ENCODE results near the gene NEMP1.

The NEMP1 gene

DNA sequence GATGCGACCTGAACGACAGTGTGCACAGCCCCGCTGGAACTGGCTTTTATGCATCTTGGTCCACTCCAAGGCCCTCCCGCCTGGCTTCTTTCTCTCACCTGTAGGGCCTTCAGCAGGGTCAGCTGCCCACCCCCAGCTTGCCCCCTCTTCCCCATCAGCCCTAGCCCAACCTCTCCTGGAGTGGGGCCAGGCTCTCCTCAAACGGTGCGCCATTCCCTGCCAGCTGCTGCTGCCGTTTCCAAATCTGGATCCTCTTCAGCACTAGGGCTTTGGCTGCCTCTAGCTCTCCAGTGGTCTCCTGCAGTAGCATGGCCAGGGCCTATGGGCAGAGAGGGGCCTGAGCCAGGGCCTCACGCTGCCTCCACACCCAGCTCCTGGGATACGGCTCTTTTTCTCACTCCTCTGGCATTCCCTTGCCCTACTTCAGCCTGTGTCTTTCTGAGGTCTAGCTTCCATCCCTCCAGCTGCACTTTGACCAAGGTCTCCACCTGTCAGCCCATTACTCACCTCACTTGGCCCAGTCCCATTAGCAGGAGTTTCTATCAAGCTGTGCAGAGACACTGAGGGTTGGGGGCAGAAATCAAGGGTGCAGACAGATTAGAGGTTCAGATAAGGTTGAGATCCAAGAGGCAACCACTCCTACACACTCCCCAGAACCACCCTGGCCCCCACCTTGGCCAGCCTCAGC lies 27.6 kb upstream of the NEMP1 start:
- DNase-seq = no peak

DNA sequence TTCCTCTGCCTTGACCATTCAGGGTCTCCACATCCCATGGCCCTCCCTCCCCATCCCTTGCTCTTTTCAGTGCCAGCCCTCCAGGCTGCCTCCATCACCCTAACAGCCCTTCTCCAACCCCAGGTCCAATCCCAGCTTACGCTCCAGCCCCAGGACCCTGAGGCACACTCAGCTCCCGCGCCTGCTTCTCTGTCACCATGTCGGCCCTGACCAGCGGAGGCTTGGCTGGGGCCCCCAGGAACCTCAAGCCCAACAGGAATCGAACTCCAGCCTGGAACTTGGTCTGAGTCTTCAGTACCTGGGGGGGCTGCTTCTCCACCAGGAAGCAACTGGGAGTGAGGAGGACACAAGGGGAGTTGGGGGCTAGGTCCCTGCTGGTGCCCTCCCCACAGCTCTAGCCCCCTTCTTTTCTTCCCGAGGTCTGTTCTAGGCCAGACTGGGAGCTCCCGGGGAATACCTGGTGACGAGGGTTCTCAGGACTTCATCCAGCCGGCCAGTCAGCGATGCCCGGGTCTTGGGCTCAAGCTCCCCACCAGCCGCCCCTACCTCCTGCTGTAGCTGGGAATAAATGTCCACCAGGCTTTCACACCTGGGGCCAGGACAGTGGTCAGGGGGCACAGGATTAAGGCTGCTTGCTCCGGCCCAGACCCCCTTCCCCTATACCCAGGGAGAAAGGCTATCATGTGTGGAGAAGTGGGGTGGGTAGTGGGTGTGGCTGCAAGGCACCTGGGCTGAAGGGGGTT lies 26.6 kb upstream of the NEMP1 start:
- DNase-seq = no peak

DNA sequence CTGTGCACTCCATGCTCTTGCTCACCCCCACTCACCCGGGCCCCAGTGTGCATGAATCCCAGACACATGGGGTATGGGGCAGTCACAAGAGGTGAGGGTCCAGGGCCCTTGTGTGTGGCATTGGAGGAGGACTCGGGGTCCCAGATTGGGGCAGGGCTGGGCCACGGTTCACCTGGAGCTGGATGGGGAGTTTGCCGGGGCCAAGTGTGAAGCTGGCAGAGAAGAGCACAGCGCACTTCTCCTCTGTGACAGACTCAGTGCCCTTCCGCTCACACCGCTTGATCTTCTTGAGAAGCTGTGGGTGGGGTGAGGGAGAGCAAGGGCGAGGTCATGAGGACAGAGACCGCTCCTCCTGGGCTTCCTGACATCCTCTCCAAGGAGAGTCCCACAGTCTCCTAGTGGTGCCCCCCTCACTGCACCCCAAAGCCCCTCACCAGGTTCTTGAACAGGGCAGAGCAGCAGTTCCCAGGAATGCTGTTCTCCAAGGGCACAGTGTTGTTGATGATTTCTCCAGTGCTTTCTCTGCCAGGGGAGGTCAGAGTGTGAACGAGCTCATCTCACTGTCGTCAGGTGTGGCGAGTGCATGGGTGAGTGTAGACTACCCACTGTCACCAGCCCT lies 25.8 kb upstream of the NEMP1 start:
- no peak for DNase-seq

DNA sequence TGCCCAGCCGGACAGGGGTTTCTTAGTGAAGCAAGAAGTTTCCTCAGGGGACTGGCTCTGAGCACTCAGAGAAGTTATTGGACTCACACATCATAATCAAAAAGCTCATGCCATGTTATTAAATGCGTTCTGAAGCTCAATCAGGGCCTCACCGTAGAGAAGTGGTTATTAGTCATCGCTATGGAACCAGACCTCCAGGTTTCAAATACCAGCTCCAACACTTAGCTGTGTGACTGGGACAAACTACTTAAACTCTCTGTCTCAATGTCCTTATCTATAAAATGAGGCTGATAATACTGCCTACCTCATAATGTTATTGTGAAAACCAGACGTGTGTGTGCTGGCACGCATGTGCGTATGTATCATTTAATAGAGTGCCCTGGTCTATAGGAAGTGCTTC lies 25.3 kb upstream of the NEMP1 start:
- DNase-seq = no peak

DNA sequence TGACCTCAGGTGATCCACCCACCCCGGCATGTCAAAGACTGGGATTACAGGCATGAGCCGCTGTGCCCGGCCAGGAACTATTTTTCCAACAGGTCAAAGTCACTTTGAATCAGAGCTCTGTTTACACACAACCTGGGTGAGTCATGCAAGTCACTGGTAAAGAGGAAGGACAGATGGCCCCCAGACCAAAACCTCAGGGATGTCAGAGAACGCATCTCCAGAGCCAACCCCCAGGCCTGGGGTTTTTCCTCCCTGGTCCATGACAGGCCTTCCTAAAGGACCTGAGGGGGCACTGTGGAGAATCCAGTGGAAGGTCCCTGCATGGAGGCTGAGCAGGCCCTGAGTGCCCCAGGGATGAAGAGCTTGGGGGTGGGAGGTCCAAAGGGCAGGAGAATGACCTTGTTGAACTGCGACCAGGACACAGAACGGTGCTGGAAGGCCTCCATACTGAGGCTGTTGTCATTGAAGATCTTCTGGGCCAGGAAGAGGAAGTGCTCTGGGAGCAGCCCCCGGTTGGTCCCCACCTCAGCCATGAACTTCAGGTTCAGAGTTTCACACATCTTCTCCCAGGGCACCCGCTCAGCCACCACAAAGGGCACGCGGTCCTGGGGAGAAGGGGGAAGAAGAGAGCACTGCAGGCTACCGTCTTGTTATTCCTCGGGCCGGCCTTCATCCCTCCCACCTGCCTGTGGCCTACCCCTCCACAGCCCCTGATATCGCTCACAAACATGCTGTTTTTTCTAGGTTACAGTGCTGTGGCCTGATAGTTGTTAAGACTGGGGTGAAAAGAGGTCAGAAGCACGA lies 23.5 kb upstream of the NEMP1 start:
- DNase-seq = no peak

DNA sequence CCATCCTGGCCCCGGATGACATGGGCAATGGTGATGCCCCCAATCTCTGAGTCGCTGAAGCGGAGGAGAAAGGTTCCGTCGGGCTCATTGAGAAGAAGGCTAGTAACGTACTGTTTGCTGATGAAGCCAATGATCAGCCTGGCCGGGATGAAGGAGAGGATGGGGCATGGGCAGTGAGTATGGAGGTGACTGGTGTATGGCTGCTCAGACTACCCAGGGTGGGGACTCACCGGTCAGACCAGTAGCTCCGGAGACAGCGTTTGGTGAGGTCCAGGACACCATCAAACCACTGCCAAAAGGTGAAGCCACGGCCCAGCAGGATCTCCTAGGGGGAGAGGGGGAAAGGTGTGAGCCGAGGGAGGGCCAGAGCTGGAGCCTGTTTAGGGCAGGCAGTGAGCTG lies 21.2 kb upstream of the NEMP1 start:
- DNase-seq = no peak

DNA sequence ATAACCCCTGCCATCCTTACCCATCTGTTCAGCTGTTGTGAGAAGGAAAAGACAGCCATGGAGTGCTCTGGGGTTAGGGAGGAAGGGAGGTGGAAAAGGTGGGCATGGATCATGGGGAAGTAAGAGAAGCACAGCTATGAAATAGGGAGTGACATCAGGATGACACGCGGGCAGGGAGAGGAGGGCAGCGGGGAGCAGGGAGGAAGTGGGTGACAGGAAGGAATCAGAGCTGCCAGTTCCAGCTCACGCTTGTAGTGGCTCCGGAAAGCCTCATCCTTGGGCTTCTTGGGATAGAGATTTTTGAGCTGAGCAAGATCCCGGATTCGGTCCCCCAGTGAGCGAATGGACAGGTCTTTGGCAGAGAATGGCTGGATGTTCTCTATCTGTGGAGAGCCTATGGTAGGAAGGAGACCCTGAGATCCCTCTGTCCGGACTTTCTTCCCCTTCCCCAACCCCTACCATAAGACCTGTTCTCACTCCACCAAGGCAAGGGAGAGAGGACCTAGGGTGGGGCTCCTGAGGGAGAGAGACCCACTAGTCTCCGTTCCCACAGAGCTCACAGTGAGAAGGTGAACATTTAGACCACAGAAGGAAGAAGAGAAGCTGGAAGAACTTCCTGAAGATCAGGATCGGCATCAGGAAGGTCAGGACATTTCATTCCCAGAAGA lies 20.6 kb upstream of the NEMP1 start:
- no peak for DNase-seq

DNA sequence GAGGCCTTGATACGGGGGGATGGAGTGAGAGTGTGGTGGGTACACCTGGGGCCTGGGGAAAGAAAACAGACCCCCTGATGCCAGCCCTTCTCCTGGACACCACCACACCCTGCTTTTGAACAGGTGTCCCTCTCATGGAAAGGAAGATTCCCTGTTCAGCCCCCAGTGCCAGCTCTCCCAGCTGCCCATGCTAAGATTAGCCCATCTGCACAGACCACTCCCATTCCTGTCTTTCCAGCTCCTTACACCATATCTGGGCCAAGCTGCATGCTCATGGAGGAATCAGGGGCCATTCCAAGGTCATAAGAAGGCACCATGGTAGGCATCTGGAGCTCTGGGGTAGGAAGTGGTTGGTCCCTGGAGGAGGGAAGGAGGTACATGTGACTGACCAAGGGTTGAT lies 20.0 kb upstream of the NEMP1 start:
- no peak for DNase-seq

DNA sequence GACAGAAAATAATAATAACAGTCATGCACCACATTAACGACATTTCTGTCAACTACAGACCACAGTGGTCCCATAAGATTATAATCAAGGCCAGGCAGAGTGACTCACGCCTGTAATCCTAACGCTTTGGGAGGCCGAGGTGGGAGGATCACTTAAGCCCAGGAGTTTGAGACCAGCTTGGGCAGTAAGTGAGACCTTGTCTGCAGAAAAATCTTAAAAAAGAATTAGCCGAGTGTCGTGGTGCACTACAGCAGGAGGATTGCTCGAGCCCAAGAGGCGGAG lies 18.9 kb upstream of the NEMP1 start:
- no peak for DNase-seq

DNA sequence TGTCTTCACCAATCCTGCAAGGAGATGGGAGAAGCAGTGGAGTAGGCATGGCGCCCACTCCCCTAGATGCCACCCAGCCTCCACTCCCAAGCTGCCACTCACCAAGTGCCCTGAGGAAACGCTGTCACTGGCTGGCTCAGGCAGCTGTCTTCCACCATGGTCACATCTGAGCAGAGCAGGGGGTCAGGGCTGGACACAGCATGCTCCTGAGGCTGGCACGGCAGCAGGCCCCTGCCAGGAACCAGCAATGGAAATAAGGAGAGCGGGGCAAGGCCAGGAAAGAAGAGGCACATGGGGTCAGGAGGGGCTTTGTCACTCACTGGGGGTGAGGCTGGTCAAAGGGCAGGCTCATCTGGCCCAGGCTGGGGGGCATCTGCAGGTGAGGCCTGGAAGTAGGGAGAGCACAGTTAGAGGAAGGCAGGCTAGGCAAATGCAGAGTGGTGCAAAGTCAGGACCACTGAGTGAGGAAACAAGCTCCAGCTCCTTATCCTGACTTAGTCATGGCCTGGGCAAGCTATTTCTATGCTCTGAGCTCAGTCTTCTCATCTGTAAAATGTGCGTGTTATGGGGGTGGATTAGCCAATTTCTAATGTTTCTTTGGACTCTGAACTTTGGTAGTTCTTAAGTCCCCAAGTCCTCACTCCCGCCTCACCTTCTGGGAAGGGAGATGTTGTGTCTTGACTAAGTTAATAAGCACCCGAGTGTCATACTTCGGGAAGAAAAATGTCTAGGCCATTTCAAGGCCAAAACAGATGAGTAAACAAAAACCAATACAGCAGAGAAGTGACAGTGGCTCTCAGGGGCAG lies 18.4 kb upstream of the NEMP1 start:
- DNase-seq = no peak

DNA sequence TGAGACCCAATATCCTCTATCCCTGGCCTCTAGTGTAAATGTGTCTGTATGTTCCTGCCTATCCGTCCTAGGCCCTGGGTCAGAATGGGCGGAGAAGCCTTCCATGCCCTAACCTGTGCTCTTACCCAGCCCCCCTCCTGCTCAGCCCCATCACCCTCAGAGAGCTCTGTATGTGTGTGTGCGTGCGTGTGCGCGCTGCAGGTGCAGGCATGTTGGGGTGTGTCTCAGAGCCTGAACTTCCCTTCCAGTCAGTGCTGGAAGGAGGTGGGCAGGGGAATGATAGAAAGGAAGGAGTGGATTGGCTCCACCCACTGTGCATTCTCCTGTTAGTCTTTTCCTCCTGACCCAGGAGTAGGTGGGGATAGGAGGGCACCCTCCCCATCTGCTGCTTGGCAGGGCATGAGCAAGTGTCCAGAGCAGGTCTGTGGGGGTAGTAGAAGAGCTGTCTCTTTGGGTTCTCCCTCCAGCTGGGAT lies 17.5 kb upstream of the NEMP1 start:
- DNase-seq = no peak

DNA sequence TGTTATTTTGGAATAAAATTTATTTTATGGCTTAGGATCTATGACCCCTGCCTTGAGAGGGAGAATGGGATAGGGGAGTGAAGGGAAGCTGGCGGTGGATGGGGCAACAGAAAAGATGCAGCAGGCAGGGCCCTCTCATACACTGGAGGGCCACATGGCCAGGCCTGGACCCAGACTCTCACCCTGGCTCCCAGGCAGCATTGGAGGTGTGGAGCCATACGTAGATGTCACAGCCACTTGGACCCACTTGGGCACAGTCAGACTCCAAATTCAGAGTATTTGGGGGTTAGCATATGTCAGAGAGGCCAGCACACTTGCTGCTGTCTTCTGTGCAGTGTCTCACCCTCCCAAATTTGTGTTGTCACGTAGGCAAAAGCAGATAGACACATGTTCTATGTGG lies 16.8 kb upstream of the NEMP1 start:
- DNase-seq = no peak

DNA sequence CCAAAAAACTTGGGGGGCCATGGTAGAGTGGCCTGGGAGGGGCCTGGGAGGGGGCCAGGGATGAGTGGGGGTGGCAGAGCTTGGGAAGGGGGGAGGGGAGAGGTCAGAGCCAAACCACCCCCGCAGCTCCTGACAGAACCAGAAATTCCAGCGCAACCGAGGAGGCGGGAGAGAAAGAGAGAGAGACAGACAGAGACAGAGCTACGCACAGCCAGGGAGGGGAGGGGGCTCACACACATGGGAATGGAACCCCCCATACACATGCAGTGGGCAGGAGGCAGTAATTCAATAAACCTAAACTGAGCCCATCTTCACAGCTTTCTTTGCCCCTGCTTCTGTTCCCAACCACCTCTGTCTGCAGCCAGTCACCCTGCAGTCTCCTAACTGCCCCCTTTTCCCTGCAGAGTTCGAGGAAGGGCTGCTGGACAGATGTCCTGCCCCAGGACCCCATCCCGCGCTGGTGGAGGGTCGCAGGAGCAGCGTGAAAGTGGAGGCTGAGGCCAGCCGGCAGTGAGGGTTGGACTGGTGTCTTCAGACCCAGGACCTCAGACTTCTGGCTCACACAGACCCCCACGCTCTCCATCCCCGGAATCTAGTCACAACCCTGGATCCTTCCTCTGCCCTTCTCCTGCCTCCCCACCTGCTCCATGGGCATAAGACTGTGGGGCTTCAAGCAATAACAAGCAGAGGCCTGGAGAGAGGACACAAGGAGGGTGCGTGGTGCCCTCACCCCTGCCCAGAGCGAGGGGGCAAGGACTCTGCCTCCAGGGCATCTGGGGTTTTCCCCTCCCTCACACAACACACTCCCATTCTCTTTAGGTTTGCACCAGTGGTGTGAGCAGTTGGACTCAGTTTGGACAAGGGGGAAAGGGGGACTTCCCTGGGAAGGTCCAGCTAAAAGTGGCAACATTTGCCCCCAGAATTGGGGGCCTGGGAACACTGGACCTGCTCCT lies 15.9 kb upstream of the NEMP1 start:
- DNase-seq = no peak

DNA sequence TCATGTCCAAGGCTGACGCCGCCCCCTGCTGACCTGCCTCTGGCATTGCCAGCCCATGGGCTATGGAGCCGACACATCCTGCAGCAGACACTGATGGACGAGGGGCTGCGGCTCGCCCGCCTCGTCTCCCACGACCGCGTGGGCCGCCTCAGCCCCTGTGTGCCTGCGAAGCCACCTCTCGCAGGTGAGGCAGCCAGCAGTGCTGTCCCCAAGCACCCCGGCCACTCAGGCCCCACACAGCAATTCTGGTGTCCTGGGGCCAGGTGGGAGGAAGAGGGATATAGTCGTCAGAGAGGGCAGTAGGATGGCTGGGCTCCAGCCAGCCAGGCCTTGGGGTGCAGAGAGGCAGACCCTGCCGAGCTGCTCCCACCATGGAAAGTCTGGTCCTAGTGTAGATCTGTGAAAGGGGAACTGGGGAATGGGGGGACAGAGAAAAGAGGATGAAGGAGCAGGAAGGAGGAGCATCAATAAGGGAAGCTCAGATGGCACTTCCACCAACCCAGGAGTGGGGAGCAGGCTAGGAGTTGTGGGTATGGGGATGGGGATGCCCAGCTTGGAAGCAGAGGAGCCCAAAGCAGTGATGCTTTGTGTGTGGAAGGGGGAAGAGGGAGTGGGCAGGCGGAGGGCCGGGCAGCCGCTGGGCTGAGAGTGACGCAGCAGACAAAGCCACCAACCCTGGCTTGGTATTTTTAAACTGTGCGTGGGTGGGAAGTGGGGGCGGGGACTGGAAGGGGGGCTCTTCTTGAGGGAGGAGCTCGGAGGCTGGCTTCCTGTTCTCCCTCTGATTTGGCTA lies 15.0 kb upstream of the NEMP1 start:
- DNase-seq = peak; percentile 87

DNA sequence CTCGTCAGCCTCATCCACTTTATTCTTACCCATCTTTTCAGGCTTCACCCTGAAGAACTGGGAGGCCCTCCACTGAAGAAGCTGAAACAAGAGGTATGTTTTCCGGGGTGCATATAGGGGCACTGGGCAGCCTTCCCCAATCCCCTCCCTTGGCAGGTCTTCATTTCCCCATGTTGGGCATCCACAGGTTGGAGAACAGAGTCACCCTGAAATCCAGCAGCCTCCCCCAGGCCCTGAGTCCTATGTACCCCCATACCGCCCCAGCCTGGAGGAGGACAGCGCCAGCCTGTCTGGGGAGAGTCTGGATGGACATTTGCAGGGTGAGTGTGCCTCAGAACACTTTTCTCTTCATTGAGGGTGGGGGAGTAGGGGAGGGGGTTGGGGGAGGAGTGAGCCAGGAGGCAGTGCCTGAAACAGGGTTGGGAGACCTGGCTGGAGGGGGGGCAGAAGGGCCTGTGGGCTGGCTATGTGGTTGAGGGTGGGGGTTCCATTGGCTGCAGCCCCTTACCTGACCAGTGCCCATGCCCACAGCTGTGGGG lies 14.4 kb upstream of the NEMP1 start:
- no peak for DNase-seq

DNA sequence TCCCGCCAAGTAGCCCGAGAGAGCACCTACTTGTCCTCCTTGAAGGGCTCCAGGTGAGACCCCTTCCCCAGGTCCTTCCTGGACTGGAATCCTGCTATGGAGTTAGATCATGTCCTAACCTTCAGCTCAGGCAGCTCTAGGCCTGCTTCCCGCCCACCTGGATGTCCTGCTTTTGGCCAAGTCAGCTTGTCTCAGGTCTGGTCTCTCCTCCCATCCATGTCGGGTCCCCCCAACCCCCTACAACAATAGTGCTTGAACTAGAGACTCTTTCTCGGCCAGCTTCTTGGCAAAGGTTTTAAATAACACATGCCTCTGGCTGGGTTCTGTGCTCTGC lies 13.9 kb upstream of the NEMP1 start:
- DNase-seq = no peak

DNA sequence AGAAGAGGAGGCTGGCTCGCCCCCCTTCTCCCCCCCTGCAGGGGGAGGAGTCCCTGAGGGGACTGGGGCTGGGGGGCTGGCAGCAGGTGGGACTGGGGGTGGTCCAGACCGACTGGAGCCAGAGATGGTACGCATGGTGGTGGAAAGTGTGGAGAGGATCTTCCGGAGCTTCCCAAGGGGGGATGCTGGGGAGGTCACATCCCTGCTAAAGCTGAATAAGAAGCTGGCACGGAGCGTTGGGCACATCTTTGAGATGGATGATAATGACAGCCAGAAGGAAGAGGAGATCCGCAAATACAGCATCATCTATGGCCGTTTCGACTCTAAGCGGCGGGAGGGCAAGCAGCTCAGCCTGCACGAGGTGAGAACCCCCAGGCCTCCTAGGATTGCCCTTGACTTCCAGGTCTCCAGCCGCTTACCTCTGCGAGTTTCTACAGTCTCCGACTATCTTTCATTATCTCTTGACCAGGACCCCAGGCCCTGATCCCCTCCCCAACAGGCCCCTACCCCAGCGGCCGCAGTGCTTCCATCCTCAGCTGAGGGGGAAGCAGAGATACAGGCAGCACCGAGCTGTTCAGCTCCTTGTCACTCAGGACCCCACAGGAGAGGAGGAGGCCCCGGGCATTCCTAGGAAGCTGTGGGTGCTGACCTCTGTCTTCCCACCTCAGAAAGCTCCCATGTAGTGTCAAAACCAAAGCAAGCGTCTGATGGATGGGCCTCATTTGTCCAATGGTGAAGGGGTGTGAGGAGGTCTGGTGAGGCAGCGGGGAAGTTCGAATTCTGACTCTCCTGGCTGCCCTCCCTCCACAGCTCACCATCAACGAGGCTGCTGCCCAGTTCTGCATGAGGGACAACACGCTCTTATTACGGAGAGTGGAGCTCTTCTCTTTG lies 13.3 kb upstream of the NEMP1 start:
- DNase-seq = no peak

DNA sequence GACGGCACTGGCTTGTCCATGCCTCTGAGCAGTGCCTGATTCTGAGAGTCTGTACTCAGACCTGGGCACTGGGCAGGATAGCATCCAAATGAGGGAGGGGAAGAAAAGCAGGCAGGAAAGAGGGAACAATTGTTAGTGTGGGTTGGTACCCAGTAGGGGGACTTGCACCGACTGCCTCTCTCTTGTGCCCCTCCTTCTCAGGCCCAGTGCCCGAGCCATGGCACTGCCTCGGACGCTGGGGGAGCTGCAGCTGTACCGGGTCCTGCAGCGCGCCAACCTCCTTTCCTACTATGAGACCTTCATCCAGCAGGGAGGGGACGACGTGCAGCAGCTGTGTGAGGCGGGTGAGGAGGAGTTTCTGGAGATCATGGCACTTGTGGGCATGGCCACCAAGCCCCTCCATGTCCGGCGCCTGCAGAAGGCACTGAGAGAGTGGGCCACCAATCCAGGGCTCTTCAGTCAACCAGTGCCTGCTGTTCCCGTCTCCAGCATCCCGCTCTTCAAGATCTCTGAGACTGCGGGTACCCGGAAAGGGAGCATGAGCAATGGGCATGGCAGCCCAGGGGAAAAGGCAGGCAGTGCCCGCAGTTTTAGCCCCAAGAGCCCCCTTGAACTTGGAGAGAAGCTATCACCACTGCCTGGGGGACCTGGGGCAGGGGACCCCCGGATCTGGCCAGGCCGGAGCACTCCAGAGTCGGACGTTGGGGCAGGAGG lies 12.5 kb upstream of the NEMP1 start:
- no peak for DNase-seq
